ENCODE results near the gene ESRRG.

The ESRRG gene

GRCh38 chr1:216626394-216627067, 96.7 kb downstream of the ESRRG start:
- Histone ChIP-seq H3K27me3 (replicated peaks; ENCODE audit: control insufficient read depth, insufficient read depth, low read length) (no peaks in the 10 kb centered on the region), H3K4me3 (ENCODE audit: low read length) (no peak overlapping the region), H3K9me3 (ENCODE audit: control insufficient read depth, low read length) (no peaks in the 10 kb centered on the region), H3K9ac (ENCODE audit: low read length) (no peak overlapping the region), H3K36me3 (ENCODE audit: control insufficient read depth, insufficient read depth, low read length, severe bottlenecking) (no peaks in the 10 kb centered on the region), H3K4me1 (ENCODE audit: control insufficient read depth, insufficient read depth, low read length) (no peaks in the 10 kb centered on the region)
- peak; percentile 24 for DNase-seq (ENCODE audit: low read depth)

- H3K4me3 ChIP-seq (ENCODE audit: low read length), result no peak overlapping the region
- H3K27me3 ChIP-seq (replicated peaks; ENCODE audit: control insufficient read depth, insufficient read depth, low read length), result no peaks in the 10 kb centered on the region
- no peaks in the 10 kb centered on the region for H3K4me1 ChIP-seq (ENCODE audit: control insufficient read depth, insufficient read depth, low read length)
- H3K9me3 ChIP-seq (ENCODE audit: control insufficient read depth, low read length), result no peaks in the 10 kb centered on the region
- H3K9ac ChIP-seq (ENCODE audit: low read length), result no peak overlapping the region
- DNase-seq (ENCODE audit: low read depth), result no peak
- no peaks in the 10 kb centered on the region for H3K36me3 ChIP-seq (ENCODE audit: control insufficient read depth, insufficient read depth, low read length, severe bottlenecking)
Measured at GRCh38 chr1:216621536-216621935, 101.7 kb downstream of the ESRRG start.

- H3K9ac ChIP-seq (ENCODE audit: low read length), result no peak overlapping the region
- H3K9me3 ChIP-seq (ENCODE audit: control insufficient read depth, low read length), result no peaks in the 10 kb centered on the region
- DNase-seq (ENCODE audit: low read depth), result no peak
- no peaks in the 10 kb centered on the region for H3K4me1 ChIP-seq (ENCODE audit: control insufficient read depth, insufficient read depth, low read length)
- no peaks in the 10 kb centered on the region for H3K36me3 ChIP-seq (ENCODE audit: control insufficient read depth, insufficient read depth, low read length, severe bottlenecking)
- H3K4me3 ChIP-seq (ENCODE audit: low read length), result no peak overlapping the region
- H3K27me3 ChIP-seq (replicated peaks; ENCODE audit: control insufficient read depth, insufficient read depth, low read length), result no peaks in the 10 kb centered on the region
Measured at GRCh38 chr1:216617081-216617875, 106.0 kb downstream of the ESRRG start.

GRCh38 chr1:216616425-216616824, 106.8 kb downstream of the ESRRG start:
- Histone ChIP-seq H3K27me3 (replicated peaks; ENCODE audit: control insufficient read depth, insufficient read depth, low read length) (no peaks in the 10 kb centered on the region), H3K36me3 (ENCODE audit: control insufficient read depth, insufficient read depth, low read length, severe bottlenecking) (no peaks in the 10 kb centered on the region), H3K4me3 (ENCODE audit: low read length) (no peak overlapping the region), H3K4me1 (ENCODE audit: control insufficient read depth, insufficient read depth, low read length) (no peaks in the 10 kb centered on the region), H3K9me3 (ENCODE audit: control insufficient read depth, low read length) (no peaks in the 10 kb centered on the region), H3K9ac (ENCODE audit: low read length) (no peak overlapping the region)
- no peak for DNase-seq (ENCODE audit: low read depth)

GRCh38 chr1:216614011-216614934, 109.0 kb downstream of the ESRRG start:
- Histone ChIP-seq H3K36me3 (ENCODE audit: control insufficient read depth, insufficient read depth, low read length, severe bottlenecking) (no peaks in the 10 kb centered on the region), H3K4me3 (ENCODE audit: low read length) (no peak overlapping the region), H3K9ac (ENCODE audit: low read length) (no peak overlapping the region), H3K27me3 (replicated peaks; ENCODE audit: control insufficient read depth, insufficient read depth, low read length) (no peaks in the 10 kb centered on the region), H3K9me3 (ENCODE audit: control insufficient read depth, low read length) (no peaks in the 10 kb centered on the region), H3K4me1 (ENCODE audit: control insufficient read depth, insufficient read depth, low read length) (no peaks in the 10 kb centered on the region)
- no peak for DNase-seq (ENCODE audit: low read depth)

GRCh38 chr1:216612291-216612690, 110.9 kb downstream of the ESRRG start:
- H3K36me3 ChIP-seq (ENCODE audit: control insufficient read depth, insufficient read depth, low read length, severe bottlenecking), result no peaks in the 10 kb centered on the region
- DNase-seq (ENCODE audit: low read depth), result no peak
- no peaks in the 10 kb centered on the region for H3K27me3 ChIP-seq (replicated peaks; ENCODE audit: control insufficient read depth, insufficient read depth, low read length)
- H3K4me3 ChIP-seq (ENCODE audit: low read length), result no peak overlapping the region
- H3K9ac ChIP-seq (ENCODE audit: low read length), result no peak overlapping the region
- H3K4me1 ChIP-seq (ENCODE audit: control insufficient read depth, insufficient read depth, low read length), result no peaks in the 10 kb centered on the region
- no peaks in the 10 kb centered on the region for H3K9me3 ChIP-seq (ENCODE audit: control insufficient read depth, low read length)

GRCh38 chr1:216607067-216607697, 116.0 kb downstream of the ESRRG start:
- H3K4me1 ChIP-seq (ENCODE audit: control insufficient read depth, insufficient read depth, low read length), result no peaks in the 10 kb centered on the region
- no peaks in the 10 kb centered on the region for H3K27me3 ChIP-seq (replicated peaks; ENCODE audit: control insufficient read depth, insufficient read depth, low read length)
- no peak for DNase-seq (ENCODE audit: low read depth)
- H3K4me3 ChIP-seq (ENCODE audit: low read length), result no peak overlapping the region
- H3K9me3 ChIP-seq (ENCODE audit: control insufficient read depth, low read length), result no peaks in the 10 kb centered on the region
- H3K9ac ChIP-seq (ENCODE audit: low read length), result no peak overlapping the region
- H3K36me3 ChIP-seq (ENCODE audit: control insufficient read depth, insufficient read depth, low read length, severe bottlenecking), result no peaks in the 10 kb centered on the region

GRCh38 chr1:216606047-216606637, 117.1 kb downstream of the ESRRG start:
- DNase-seq (ENCODE audit: low read depth), result no peak
- no peaks in the 10 kb centered on the region for H3K36me3 ChIP-seq (ENCODE audit: control insufficient read depth, insufficient read depth, low read length, severe bottlenecking)
- H3K4me1 ChIP-seq (ENCODE audit: control insufficient read depth, insufficient read depth, low read length), result no peaks in the 10 kb centered on the region
- H3K9me3 ChIP-seq (ENCODE audit: control insufficient read depth, low read length), result no peaks in the 10 kb centered on the region
- no peaks in the 10 kb centered on the region for H3K27me3 ChIP-seq (replicated peaks; ENCODE audit: control insufficient read depth, insufficient read depth, low read length)
- H3K9ac ChIP-seq (ENCODE audit: low read length), result no peak overlapping the region
- no peak overlapping the region for H3K4me3 ChIP-seq (ENCODE audit: low read length)

GRCh38 chr1:216604771-216605170, 118.5 kb downstream of the ESRRG start:
- Histone ChIP-seq H3K9me3 (ENCODE audit: control insufficient read depth, low read length) (no peaks in the 10 kb centered on the region), H3K9ac (ENCODE audit: low read length) (no peak overlapping the region), H3K27me3 (replicated peaks; ENCODE audit: control insufficient read depth, insufficient read depth, low read length) (no peaks in the 10 kb centered on the region), H3K36me3 (ENCODE audit: control insufficient read depth, insufficient read depth, low read length, severe bottlenecking) (no peaks in the 10 kb centered on the region), H3K4me3 (ENCODE audit: low read length) (no peak overlapping the region), H3K4me1 (ENCODE audit: control insufficient read depth, insufficient read depth, low read length) (no peaks in the 10 kb centered on the region)
- no peak for DNase-seq (ENCODE audit: low read depth)

GRCh38 chr1:216600730-216601609, 122.3 kb downstream of the ESRRG start:
- Histone ChIP-seq H3K9ac (ENCODE audit: low read length) (peak overlapping the region; percentile 90), H3K36me3 (ENCODE audit: control insufficient read depth, insufficient read depth, low read length, severe bottlenecking) (no peaks in the 10 kb centered on the region), H3K4me1 (ENCODE audit: control insufficient read depth, insufficient read depth, low read length) (no peaks in the 10 kb centered on the region), H3K9me3 (ENCODE audit: control insufficient read depth, low read length) (no peaks in the 10 kb centered on the region), H3K4me3 (ENCODE audit: low read length) (peak overlapping the region; percentile 94), H3K27me3 (replicated peaks; ENCODE audit: control insufficient read depth, insufficient read depth, low read length) (no peaks in the 10 kb centered on the region)
- DNase-seq (ENCODE audit: low read depth), result peak; percentile 93
